Adrenal gland (tissue), 12 donors: ENCODE measurements around the gene PRPF38A. TPM values are rescaled to one million over a fixed set of nuclear protein-coding genes. Genes with fewer than 3 reads are reported as not detected.

Source experiments
- DNase-seq, 7 donors: peaks; one replicate each; pipeline ENCODE4 v3.0.0-alpha.2; 2019 to 2020
- H3K27ac ChIP-seq, 5 donors: fragments of 200-600 bp; sonication (generic) in 4 of 5; 1 replicate in 3 of 5; 2 replicates in 2 of 5; pipeline versions ENCODE4 v1.5.1 to v1.8.0; 2016 to 2020; ENCODE audit warnings: mild to moderate bottlenecking in 1 of 5
- H3K27me3 ChIP-seq: fragments of 200-600 bp; 2 replicates; pipeline ENCODE4 v1.8.0; 2021
- H3K36me3 ChIP-seq, 2 donors: fragments of 200-600 bp; replicated peaks in 1 of 2; 1 replicate in 1 of 2; 2 replicates in 1 of 2; pipeline versions ENCODE4 v1.5.1 to v1.8.0; 2018 to 2022
- H3K4me1 ChIP-seq, 2 donors: fragments of 200-600 bp; replicated peaks in 1 of 2; 1 replicate in 1 of 2; 2 replicates in 1 of 2; pipeline versions ENCODE4 v1.5.1 to v1.8.0; 2018 to 2021
- H3K4me3 ChIP-seq, 4 donors: fragments of 200-600 bp; sonication (generic) in 3 of 4; one replicate each; pipeline ENCODE4 v1.5.1; 2016 to 2018
- H3K9me3 ChIP-seq, 3 donors: fragments of 200-600 bp; sonication (generic) in 1 of 3; replicated peaks in 1 of 3; 1 replicate in 2 of 3; 2 replicates in 1 of 3; pipeline versions ENCODE4 v1.5.1 to v1.8.0; 2016 to 2021
- POLR2A ChIP-seq, 2 donors: fragments of 450-650 bp; IDR thresholded peaks; one replicate each; pipeline ENCODE4 v1.6.1; 2017; ENCODE audit warnings: antibody characterized with exemption in 2 of 2, mild to moderate bottlenecking in 2 of 2, moderate library complexity in 1 of 2
- WGBS, 4 donors: extraction: QIAGEN DNeasy Blood & Tissue Kit in 2 of 4; methylation state at CpG; one replicate each; pipeline versions ENCODE4 v1.1.5 to v1.1.7; 2013 to 2017; 5-methylcytosine and 5-hydroxymethylcytosine counted together
- intact Hi-C, 2 donors: fragments of 100-400 bp; cut with DNase I; formaldehyde crosslinking; loops; one replicate each; pipeline versions ENCODE4 v1.14.1 to v1.15.0; 2022 to 2023
- polyA plus RNA-seq, 3 donors: library from polyadenylated mRNA; stranded (reverse); fragments of 200-250 nt in 2 of 3; fragments of 350-450 nt in 1 of 3; fragmentation: Illumina TruSeq in 1 of 3; extraction: RNeasy Lipid Tissue Mini Kit (QIAGEN cat#74804) in 1 of 3; gene quantifications; one replicate each; pipeline ENCODE4 v1.2.3, GENCODE V29; 2013 to 2014
- total RNA-seq, 9 donors: library from RNA; depleted of rRNA in 4 of 9; stranded (reverse); fragments of >200 nt in 4 of 9; fragments of 120-200 nt in 1 of 9; fragmentation: NEBNext Ultra II Directional in 1 of 9; extraction: Animal tissue kit (Norgen Biotek cat#: 25700) in 1 of 9; gene quantifications; one replicate each; pipeline versions ENCODE4 v1.1.0 to v1.2.4, GENCODE V29; 2013 to 2023
- TF ChIP-seq, protein P1 (sequence below), 6 experiments: fragments of 450-650 bp in 4 of 6; fragments of 200-600 bp in 2 of 6; sonication (generic) in 1 of 6; IDR thresholded peaks; 1 replicate in 5 of 6; 2 replicates in 1 of 6; pipeline versions ENCODE4 v1.5.1 to v1.8.0; 2016 to 2021; ENCODE audit warnings: antibody characterized with exemption in 6 of 6, mild to moderate bottlenecking in 2 of 6, moderate library complexity in 1 of 6
- donor health status: healthy with polysubstance abuse.
- donor health status: Bipolar disorder and iron deficiency.
- donor health status: DM: yes; HTN: yes; CAD: no.
- donor health status: DM: no; HTN: no; CAD: no.
- donor health status: DM: no; HTN: no; CAD: no.
- donor health status: DM: yes; HTN: yes; CAD: no.

The PRPF38A gene
- total and polyA plus RNA-seq, 12 donors, result 5.1 to 33.7 (median 18.6) TPM

DNA sequence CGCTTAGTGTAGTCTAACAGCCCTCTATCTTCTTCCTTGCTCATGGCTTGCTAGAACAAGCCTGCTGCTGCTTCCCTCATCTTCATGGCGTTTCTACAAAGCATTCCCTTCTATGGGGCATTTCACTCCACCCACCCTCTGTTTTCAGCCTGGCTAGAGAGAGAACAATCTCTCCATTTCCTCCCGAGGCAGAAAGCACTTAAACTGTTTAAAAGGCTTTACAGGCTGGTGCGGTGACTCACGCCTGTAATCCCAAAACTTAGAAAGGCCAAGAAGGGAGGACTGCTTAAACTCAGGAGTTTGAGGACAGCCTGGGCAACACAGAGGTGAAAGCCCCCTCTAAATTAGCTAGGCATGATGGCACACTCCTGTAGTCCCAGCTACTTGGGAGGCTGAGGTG, 17.9 kb upstream of the PRPF38A start:
- no peaks in the 10 kb centered on the region for H3K27me3 ChIP-seq
- intact Hi-C loops, result no loop called here
- H3K4me1 ChIP-seq, result no peaks in the 10 kb centered on the region
- H3K27ac ChIP-seq, result no peak overlapping the region
- WGBS, 4 donors, result 90 to 96% (median 92%) methylated on average over 5 of the region's 5 CpGs
- H3K36me3 ChIP-seq, result no peaks in the 10 kb centered on the region
- no peak overlapping the region for H3K4me3 ChIP-seq
- TF ChIP-seq, protein P1, sequence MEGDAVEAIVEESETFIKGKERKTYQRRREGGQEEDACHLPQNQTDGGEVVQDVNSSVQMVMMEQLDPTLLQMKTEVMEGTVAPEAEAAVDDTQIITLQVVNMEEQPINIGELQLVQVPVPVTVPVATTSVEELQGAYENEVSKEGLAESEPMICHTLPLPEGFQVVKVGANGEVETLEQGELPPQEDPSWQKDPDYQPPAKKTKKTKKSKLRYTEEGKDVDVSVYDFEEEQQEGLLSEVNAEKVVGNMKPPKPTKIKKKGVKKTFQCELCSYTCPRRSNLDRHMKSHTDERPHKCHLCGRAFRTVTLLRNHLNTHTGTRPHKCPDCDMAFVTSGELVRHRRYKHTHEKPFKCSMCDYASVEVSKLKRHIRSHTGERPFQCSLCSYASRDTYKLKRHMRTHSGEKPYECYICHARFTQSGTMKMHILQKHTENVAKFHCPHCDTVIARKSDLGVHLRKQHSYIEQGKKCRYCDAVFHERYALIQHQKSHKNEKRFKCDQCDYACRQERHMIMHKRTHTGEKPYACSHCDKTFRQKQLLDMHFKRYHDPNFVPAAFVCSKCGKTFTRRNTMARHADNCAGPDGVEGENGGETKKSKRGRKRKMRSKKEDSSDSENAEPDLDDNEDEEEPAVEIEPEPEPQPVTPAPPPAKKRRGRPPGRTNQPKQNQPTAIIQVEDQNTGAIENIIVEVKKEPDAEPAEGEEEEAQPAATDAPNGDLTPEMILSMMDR (IDR thresholded peaks at IDR 0.05), result no peak
- TF ChIP-seq POLR2A (IDR thresholded peaks at IDR 0.05), result no peak
- DNase-seq, result no peak
- no peaks in the 10 kb centered on the region for H3K9me3 ChIP-seq

DNA sequence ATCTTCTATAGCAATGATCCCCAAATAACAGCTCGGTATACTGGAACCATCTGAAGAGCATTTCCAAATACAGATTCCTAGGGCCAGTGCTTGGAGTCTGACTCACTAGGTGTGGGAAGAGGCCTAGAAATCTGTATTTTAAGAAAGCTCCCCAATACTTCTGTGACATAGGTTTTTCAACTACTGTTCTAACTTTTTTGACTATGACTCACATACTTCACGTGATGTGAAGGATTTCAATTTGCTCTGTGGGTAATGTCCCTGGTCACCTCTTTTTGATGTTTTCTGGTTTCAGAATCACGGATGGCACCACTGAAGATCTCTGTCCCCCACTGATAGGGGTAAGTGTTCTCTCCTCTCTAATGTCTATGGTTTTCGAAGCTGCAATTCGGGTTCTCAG, 11.2 kb upstream of the PRPF38A start:
- Histone ChIP-seq H3K36me3 (no peaks in the 10 kb centered on the region), H3K27ac (no peak overlapping the region), H3K9me3 (no peaks in the 10 kb centered on the region), H3K4me1 (no peaks in the 10 kb centered on the region), H3K4me3 (no peak overlapping the region), H3K27me3 (no peaks in the 10 kb centered on the region)
- intact Hi-C loops, result no loop called here
- no peak for TF ChIP-seq POLR2A (IDR thresholded peaks at IDR 0.05)
- TF ChIP-seq, protein P1 (IDR thresholded peaks at IDR 0.05), result no peak
- no peak for DNase-seq
- WGBS, 4 donors, result 92 to 98% (median 96%) methylated on average over 5 of the region's 5 CpGs

DNA sequence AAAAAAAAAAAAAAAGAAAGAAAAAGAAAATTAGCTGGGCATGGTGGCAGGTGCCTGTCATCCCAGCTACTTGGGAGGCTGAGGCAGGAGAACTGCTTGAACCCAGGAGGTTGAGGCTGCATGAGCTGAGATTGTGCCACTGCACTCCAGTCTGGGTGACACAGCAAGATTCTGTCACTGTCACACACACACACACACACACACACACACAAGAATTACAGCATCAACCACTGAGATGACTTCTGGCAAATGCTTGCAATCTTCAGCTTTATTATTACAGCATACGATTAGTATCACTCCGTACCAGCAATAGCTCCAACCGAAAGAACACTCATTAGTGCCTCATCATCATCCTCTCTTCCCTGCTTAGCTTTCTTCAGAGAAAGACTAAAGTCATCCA, 4.8 kb upstream of the PRPF38A start:
- Histone ChIP-seq H3K36me3 (no peaks in the 10 kb centered on the region), H3K27ac (no peak overlapping the region), H3K4me3 (no peak overlapping the region), H3K9me3 (no peaks in the 10 kb centered on the region), H3K4me1 (peaks cover 0 to 9% of the 10 kb centered on the region in 2 donors), H3K27me3 (no peaks in the 10 kb centered on the region)
- DNase-seq, result no peak
- 93 to 100% (median 98%) methylated on average over 3 of the region's 3 CpGs for WGBS, 4 donors
- intact Hi-C loops, result loop anchor here in 1 of 2 donors (10.0 kb wide), 1 partner anchor 285 kb away; no protein-coding TSS in a partner anchor
- TF ChIP-seq, protein P1 (IDR thresholded peaks at IDR 0.05), result no peak
- TF ChIP-seq POLR2A (IDR thresholded peaks at IDR 0.05), result no peak

DNA sequence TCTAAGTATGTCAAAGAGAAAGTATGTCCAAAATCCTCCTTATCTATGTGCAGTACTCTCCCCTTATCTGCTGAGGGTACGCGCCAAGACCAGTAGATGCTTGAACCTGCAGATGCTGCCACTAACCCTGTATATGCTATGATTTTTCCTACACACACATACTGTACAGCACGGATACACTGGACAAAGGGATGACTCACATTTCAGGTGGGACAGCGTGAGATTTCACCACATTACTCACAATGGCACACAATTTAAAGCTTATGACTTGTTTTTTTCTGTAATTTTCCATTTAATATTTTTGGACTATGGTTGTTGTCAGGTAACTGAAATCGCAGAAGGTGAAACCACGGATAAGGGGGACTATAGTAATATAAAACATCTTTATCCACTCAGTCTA, 4.3 kb upstream of the PRPF38A start:
- DNase-seq, result no peak
- Histone ChIP-seq H3K4me3 (no peak overlapping the region), H3K36me3 (no peaks in the 10 kb centered on the region), H3K27me3 (no peaks in the 10 kb centered on the region), H3K27ac (no peak overlapping the region), H3K9me3 (no peaks in the 10 kb centered on the region), H3K4me1 (peaks cover 2 to 11% of the 10 kb centered on the region in 2 donors)
- 95 to 97% (median 97%) methylated on average over 6 of the region's 6 CpGs for WGBS, 4 donors
- intact Hi-C loops, result loop anchor here in 1 of 2 donors (10.0 kb wide), 1 partner anchor 285 kb away; no protein-coding TSS in a partner anchor
- TF ChIP-seq, protein P1 (IDR thresholded peaks at IDR 0.05), result no peak
- no peak for TF ChIP-seq POLR2A (IDR thresholded peaks at IDR 0.05)
